MCF 10A (cell line): Measurements from ENCODE around the gene TIMM50. TPM values are rescaled to one million over a fixed set of nuclear protein-coding genes. Genes with fewer than 3 reads are reported as not detected.

ENCODE experiments used
- BruUV-seq: library from RNA; stranded (reverse); fragments of 400-500 nt; replicated peaks from 2 replicates; lab custom pipeline; 2021; lab: Mats Ljungman, UMichigan
- CTCF ChIA-PET: fragments of 300-600 bp; sonication (Branson Sonifier 250); formaldehyde crosslinking; extraction: SDS; loops from one replicate; lab custom pipeline; 2021; ENCODE audit warnings: antibody characterized with exemption, inconsistent platforms; lab: Yijun Ruan, JAX
- POLR2A ChIA-PET: fragments of 300-600, 350-650 bp; sonication (Branson Sonifier 250); formaldehyde crosslinking; extraction: SDS; loops from one replicate; lab custom pipeline; 2020; ENCODE audit warnings: antibody characterized with exemption, inconsistent platforms; lab: Yijun Ruan, JAX
- DNase-seq: peaks from one replicate; pipeline ENCODE4 v3.0.0-alpha.2; 2018; ENCODE audit not compliant: unreplicated experiment
- H3K27ac Mint-ChIP-seq: one replicate; pipeline ENCODE4 v1.8.0; 2022; ENCODE audit warnings: mild to moderate bottlenecking, low read depth, mixed read lengths; ENCODE audit not compliant: unreplicated experiment
- H3K27me3 Mint-ChIP-seq: one replicate; pipeline ENCODE4 v1.8.0; 2022; ENCODE audit warnings: mixed read lengths; ENCODE audit not compliant: insufficient read depth, unreplicated experiment
- H3K36me3 Mint-ChIP-seq: one replicate; pipeline ENCODE4 v1.8.0; 2022; ENCODE audit warnings: mild to moderate bottlenecking, moderate library complexity, mixed read lengths; ENCODE audit not compliant: insufficient read depth, unreplicated experiment
- H3K4me1 Mint-ChIP-seq: one replicate; pipeline ENCODE4 v1.8.0; 2022; ENCODE audit warnings: mixed read lengths; ENCODE audit not compliant: insufficient read depth, unreplicated experiment
- H3K4me3 Mint-ChIP-seq: one replicate; pipeline ENCODE4 v1.8.0; 2022; ENCODE audit warnings: mild to moderate bottlenecking, moderate library complexity, mixed read lengths; ENCODE audit not compliant: unreplicated experiment
- H3K9me3 Mint-ChIP-seq: one replicate; pipeline ENCODE4 v1.8.0; 2022; ENCODE audit warnings: mixed read lengths; ENCODE audit not compliant: unreplicated experiment
- intact Hi-C: fragments of 100-400 bp; cut with micrococcal nuclease; formaldehyde crosslinking; loops from 2 replicates; pipeline ENCODE4 v1.14.1; 2022
- total RNA-seq: library from RNA; stranded (reverse); gene quantifications from 2 replicates; pipeline ENCODE4 v1.2.3, GENCODE V29; 2022
- TF ChIP-seq, protein P1 (sequence below): fragments of 200-600 bp; IDR thresholded peaks from one replicate; pipeline ENCODE4 v1.8.0; 2022; ENCODE audit warnings: antibody characterized with exemption, mild to moderate bottlenecking; ENCODE audit not compliant: unreplicated experiment

TIMM50 gene
- total RNA-seq, 1 experiment from 2014 or later: 94.2 TPM

GRCh38 chr19:39463403-39463802, 17.2 kb upstream of the TIMM50 start:
- ChIA-PET POLR2A (interaction anchor here (1.7 kb wide), 1 partner anchor 18 kb away, joined by 5 read pairs; the partner anchor contains the start of gene SUPT5H), CTCF (interaction anchor here (0.7 to 2.3 kb wide), 4 partner anchors 11 to 69 kb away, joined by 3 to 4 read pairs (median 4); partner anchors contain the start of gene EID2B)
- TF ChIP-seq, protein P1, sequence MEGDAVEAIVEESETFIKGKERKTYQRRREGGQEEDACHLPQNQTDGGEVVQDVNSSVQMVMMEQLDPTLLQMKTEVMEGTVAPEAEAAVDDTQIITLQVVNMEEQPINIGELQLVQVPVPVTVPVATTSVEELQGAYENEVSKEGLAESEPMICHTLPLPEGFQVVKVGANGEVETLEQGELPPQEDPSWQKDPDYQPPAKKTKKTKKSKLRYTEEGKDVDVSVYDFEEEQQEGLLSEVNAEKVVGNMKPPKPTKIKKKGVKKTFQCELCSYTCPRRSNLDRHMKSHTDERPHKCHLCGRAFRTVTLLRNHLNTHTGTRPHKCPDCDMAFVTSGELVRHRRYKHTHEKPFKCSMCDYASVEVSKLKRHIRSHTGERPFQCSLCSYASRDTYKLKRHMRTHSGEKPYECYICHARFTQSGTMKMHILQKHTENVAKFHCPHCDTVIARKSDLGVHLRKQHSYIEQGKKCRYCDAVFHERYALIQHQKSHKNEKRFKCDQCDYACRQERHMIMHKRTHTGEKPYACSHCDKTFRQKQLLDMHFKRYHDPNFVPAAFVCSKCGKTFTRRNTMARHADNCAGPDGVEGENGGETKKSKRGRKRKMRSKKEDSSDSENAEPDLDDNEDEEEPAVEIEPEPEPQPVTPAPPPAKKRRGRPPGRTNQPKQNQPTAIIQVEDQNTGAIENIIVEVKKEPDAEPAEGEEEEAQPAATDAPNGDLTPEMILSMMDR: no peak
- peaks cover 66% of the 10 kb centered on the region for H3K36me3 Mint-ChIP-seq
- no peaks in the 10 kb centered on the region for H3K9me3 Mint-ChIP-seq
- intact Hi-C loops: no loop called here
- no peak for DNase-seq
- no peaks in the 10 kb centered on the region for H3K4me1 Mint-ChIP-seq
- H3K27me3 Mint-ChIP-seq: no peaks in the 10 kb centered on the region
- H3K4me3 Mint-ChIP-seq: no peak overlapping the region
- BruUV-seq: no TSS peak
- no peak overlapping the region for H3K27ac Mint-ChIP-seq

GRCh38 chr19:39465956-39466747, 14.5 kb upstream of the TIMM50 start:
- Mint-ChIP-seq H3K36me3 (peaks cover 49% of the 10 kb centered on the region), H3K4me3 (no peak overlapping the region), H3K27me3 (no peaks in the 10 kb centered on the region), H3K4me1 (no peaks in the 10 kb centered on the region), H3K27ac (no peak overlapping the region), H3K9me3 (no peaks in the 10 kb centered on the region)
- no peak for DNase-seq
- TF ChIP-seq, protein P1: no peak
- no TSS peak for BruUV-seq
- intact Hi-C loops: no loop called here
- POLR2A ChIA-PET: interaction anchor here (0.6 to 1.2 kb wide), 2 partner anchors 21 to 47 kb away, joined by 3 read pairs; partner anchors contain the start of gene SUPT5H
- CTCF ChIA-PET: interaction anchor here (1.0 to 2.6 kb wide), 2 partner anchors 8 to 67 kb away, joined by 3 to 5 read pairs; no protein-coding TSS in a partner anchor

- no peaks in the 10 kb centered on the region for H3K9me3 Mint-ChIP-seq
- POLR2A ChIA-PET: interaction anchor here (0.6 to 1.4 kb wide), 3 partner anchors 9 to 68 kb away, joined by 3 to 4 read pairs (median 4); partner anchors contain the start of gene SUPT5H
- H3K36me3 Mint-ChIP-seq: peaks cover 48% of the 10 kb centered on the region
- TF ChIP-seq, protein P1: no peak
- DNase-seq: no peak
- no peak overlapping the region for H3K27ac Mint-ChIP-seq
- CTCF ChIA-PET: interaction anchor here (0.8 to 1.2 kb wide), 2 partner anchors 9 to 65 kb away, joined by 3 to 5 read pairs; partner anchors contain the start of gene EID2B
- no peak overlapping the region for H3K4me3 Mint-ChIP-seq
- H3K4me1 Mint-ChIP-seq: no peaks in the 10 kb centered on the region
- intact Hi-C loops: no loop called here
- BruUV-seq: no TSS peak
- H3K27me3 Mint-ChIP-seq: no peaks in the 10 kb centered on the region
These were observed 12.7 kb upstream of the TIMM50 start for GRCh38 chr19:39467941-39468340.

GRCh38 chr19:39469036-39469435, 11.6 kb upstream of the TIMM50 start:
- Mint-ChIP-seq H3K27me3 (no peaks in the 10 kb centered on the region), H3K27ac (no peak overlapping the region), H3K4me3 (no peak overlapping the region), H3K36me3 (peaks cover 52% of the 10 kb centered on the region), H3K9me3 (no peaks in the 10 kb centered on the region), H3K4me1 (no peaks in the 10 kb centered on the region)
- POLR2A ChIA-PET: no interaction called here
- no peak for DNase-seq
- TF ChIP-seq, protein P1: no peak
- CTCF ChIA-PET: interaction anchor here (0.6 to 0.9 kb wide), 4 partner anchors 27 to 65 kb away, joined by 3 to 4 read pairs (median 3); no protein-coding TSS in a partner anchor
- intact Hi-C loops: no loop called here
- no TSS peak for BruUV-seq
